ENCODE measurements around the gene SLFN12L.
"Not testable (repeated sequence)": the region's sequence is repeated elsewhere in the genome, so short reads cannot be mapped to it uniquely, and the experiment has no call there.

Gene SLFN12L

GRCh38 chr17:35529866-35530265, 7.6 kb downstream of the SLFN12L start:
- Histone ChIP-seq H3K4me3 (ENCODE audit: insufficient read depth, low read depth, low read length) (no peak overlapping the region), H3K4me1 (ENCODE audit: control insufficient read depth, insufficient read depth, low read length) (no peaks in the 10 kb centered on the region), H3K27ac (ENCODE audit: insufficient read depth, low read depth, low read length, poor library complexity, severe bottlenecking) (no peak overlapping the region), H3K9me3 (ENCODE audit: control insufficient read depth, low read length) (no peaks in the 10 kb centered on the region), H3K36me3 (ENCODE audit: control insufficient read depth, insufficient read depth, low read length) (no peaks in the 10 kb centered on the region), H3K27me3 (ENCODE audit: control insufficient read depth, insufficient read depth, low read length, poor library complexity, severe bottlenecking) (no peaks in the 10 kb centered on the region)
- WGBS, 2 experiments = 90 to 91% methylated on average over 8 of the region's 8 CpGs

GRCh38 chr17:35529326-35529725, 8.2 kb downstream of the SLFN12L start:
- H3K36me3 ChIP-seq (ENCODE audit: control insufficient read depth, insufficient read depth, low read length); H3K4me1 ChIP-seq (ENCODE audit: control insufficient read depth, insufficient read depth, low read length); H3K9me3 ChIP-seq (ENCODE audit: control insufficient read depth, low read length); H3K27me3 ChIP-seq (ENCODE audit: control insufficient read depth, insufficient read depth, low read length, poor library complexity, severe bottlenecking); H3K27ac ChIP-seq (ENCODE audit: insufficient read depth, low read depth, low read length, poor library complexity, severe bottlenecking); H3K4me3 ChIP-seq (ENCODE audit: insufficient read depth, low read depth, low read length): not testable (repeated sequence)
- 91 to 100% methylated on average over 1 of the region's 1 CpG for WGBS, 2 experiments

GRCh38 chr17:35523296-35523695, 14.2 kb downstream of the SLFN12L start:
- WGBS, 2 experiments = 93 to 100% methylated on average over 4 of the region's 4 CpGs
- Histone ChIP-seq H3K36me3 (ENCODE audit: control insufficient read depth, insufficient read depth, low read length) (no peaks in the 10 kb centered on the region), H3K9me3 (ENCODE audit: control insufficient read depth, low read length) (no peaks in the 10 kb centered on the region), H3K27me3 (ENCODE audit: control insufficient read depth, insufficient read depth, low read length, poor library complexity, severe bottlenecking) (no peaks in the 10 kb centered on the region), H3K27ac (ENCODE audit: insufficient read depth, low read depth, low read length, poor library complexity, severe bottlenecking) (no peak overlapping the region), H3K4me1 (ENCODE audit: control insufficient read depth, insufficient read depth, low read length) (no peaks in the 10 kb centered on the region), H3K4me3 (ENCODE audit: insufficient read depth, low read depth, low read length) (no peak overlapping the region)

- H3K36me3 ChIP-seq (ENCODE audit: control insufficient read depth, insufficient read depth, low read length); H3K4me3 ChIP-seq (ENCODE audit: insufficient read depth, low read depth, low read length); H3K9me3 ChIP-seq (ENCODE audit: control insufficient read depth, low read length); H3K4me1 ChIP-seq (ENCODE audit: control insufficient read depth, insufficient read depth, low read length); H3K27ac ChIP-seq (ENCODE audit: insufficient read depth, low read depth, low read length, poor library complexity, severe bottlenecking); H3K27me3 ChIP-seq (ENCODE audit: control insufficient read depth, insufficient read depth, low read length, poor library complexity, severe bottlenecking): not testable (repeated sequence)
- WGBS, 2 experiments = 90 to 91% methylated on average over 4 to 5 of the region's 5 CpGs
Observed at GRCh38 chr17:35521654-35522256, 15.7 kb downstream of the SLFN12L start.

GRCh38 chr17:35521150-35521549, 16.3 kb downstream of the SLFN12L start:
- 98 to 100% methylated on average over 1 of the region's 1 CpG for WGBS, 2 experiments

GRCh38 chr17:35519906-35520442, 17.5 kb downstream of the SLFN12L start:
- H3K4me3 ChIP-seq (ENCODE audit: insufficient read depth, low read depth, low read length) = no peak overlapping the region
- no peak overlapping the region for H3K27ac ChIP-seq (ENCODE audit: insufficient read depth, low read depth, low read length, poor library complexity, severe bottlenecking)
- no peaks in the 10 kb centered on the region for H3K4me1 ChIP-seq (ENCODE audit: control insufficient read depth, insufficient read depth, low read length)
- H3K27me3 ChIP-seq (ENCODE audit: control insufficient read depth, insufficient read depth, low read length, poor library complexity, severe bottlenecking) = no peaks in the 10 kb centered on the region
- H3K36me3 ChIP-seq (ENCODE audit: control insufficient read depth, insufficient read depth, low read length) = no peaks in the 10 kb centered on the region
- 91 to 95% methylated on average over 8 of the region's 8 CpGs for WGBS, 2 experiments
- H3K9me3 ChIP-seq (ENCODE audit: control insufficient read depth, low read length) = no peaks in the 10 kb centered on the region

More at GRCh38 chr17:35521150-35521549, 16.3 kb downstream of the SLFN12L start:
- Histone ChIP-seq H3K27ac (ENCODE audit: insufficient read depth, low read depth, low read length, poor library complexity, severe bottlenecking) (no peak overlapping the region), H3K9me3 (ENCODE audit: control insufficient read depth, low read length) (no peaks in the 10 kb centered on the region), H3K27me3 (ENCODE audit: control insufficient read depth, insufficient read depth, low read length, poor library complexity, severe bottlenecking) (no peaks in the 10 kb centered on the region), H3K4me3 (ENCODE audit: insufficient read depth, low read depth, low read length) (no peak overlapping the region), H3K4me1 (ENCODE audit: control insufficient read depth, insufficient read depth, low read length) (no peaks in the 10 kb centered on the region), H3K36me3 (ENCODE audit: control insufficient read depth, insufficient read depth, low read length) (no peaks in the 10 kb centered on the region)

GRCh38 chr17:35519439-35519838, 18.0 kb downstream of the SLFN12L start:
- Histone ChIP-seq H3K4me1 (ENCODE audit: control insufficient read depth, insufficient read depth, low read length) (no peaks in the 10 kb centered on the region), H3K27ac (ENCODE audit: insufficient read depth, low read depth, low read length, poor library complexity, severe bottlenecking) (no peak overlapping the region), H3K4me3 (ENCODE audit: insufficient read depth, low read depth, low read length) (no peak overlapping the region), H3K9me3 (ENCODE audit: control insufficient read depth, low read length) (no peaks in the 10 kb centered on the region), H3K36me3 (ENCODE audit: control insufficient read depth, insufficient read depth, low read length) (no peaks in the 10 kb centered on the region), H3K27me3 (ENCODE audit: control insufficient read depth, insufficient read depth, low read length, poor library complexity, severe bottlenecking) (no peaks in the 10 kb centered on the region)
- 89 to 93% methylated on average over 3 of the region's 3 CpGs for whole genome bisulfite sequencing, 2 experiments

- 93 to 94% methylated on average over 4 to 5 of the region's 5 CpGs for WGBS, 2 experiments
- not testable (repeated sequence) for H3K9me3 ChIP-seq (ENCODE audit: control insufficient read depth, low read length); H3K36me3 ChIP-seq (ENCODE audit: control insufficient read depth, insufficient read depth, low read length); H3K4me3 ChIP-seq (ENCODE audit: insufficient read depth, low read depth, low read length); H3K27me3 ChIP-seq (ENCODE audit: control insufficient read depth, insufficient read depth, low read length, poor library complexity, severe bottlenecking); H3K27ac ChIP-seq (ENCODE audit: insufficient read depth, low read depth, low read length, poor library complexity, severe bottlenecking); H3K4me1 ChIP-seq (ENCODE audit: control insufficient read depth, insufficient read depth, low read length)
Observed at GRCh38 chr17:35518431-35518830, 19.0 kb downstream of the SLFN12L start.

- Histone ChIP-seq H3K27me3 (ENCODE audit: control insufficient read depth, insufficient read depth, low read length, poor library complexity, severe bottlenecking) (no peaks in the 10 kb centered on the region), H3K27ac (ENCODE audit: insufficient read depth, low read depth, low read length, poor library complexity, severe bottlenecking) (no peak overlapping the region), H3K9me3 (ENCODE audit: control insufficient read depth, low read length) (no peaks in the 10 kb centered on the region), H3K4me1 (ENCODE audit: control insufficient read depth, insufficient read depth, low read length) (no peaks in the 10 kb centered on the region), H3K36me3 (ENCODE audit: control insufficient read depth, insufficient read depth, low read length) (no peaks in the 10 kb centered on the region), H3K4me3 (ENCODE audit: insufficient read depth, low read depth, low read length) (no peak overlapping the region)
- 94 to 95% methylated on average over 21 of the region's 21 CpGs for WGBS, 2 experiments
Observed at GRCh38 chr17:35515027-35515426, 22.5 kb downstream of the SLFN12L start.

GRCh38 chr17:35514564-35514963, 22.9 kb downstream of the SLFN12L start:
- Histone ChIP-seq H3K27ac (ENCODE audit: insufficient read depth, low read depth, low read length, poor library complexity, severe bottlenecking) (no peak overlapping the region), H3K36me3 (ENCODE audit: control insufficient read depth, insufficient read depth, low read length) (no peaks in the 10 kb centered on the region), H3K4me3 (ENCODE audit: insufficient read depth, low read depth, low read length) (no peak overlapping the region), H3K4me1 (ENCODE audit: control insufficient read depth, insufficient read depth, low read length) (no peaks in the 10 kb centered on the region), H3K27me3 (ENCODE audit: control insufficient read depth, insufficient read depth, low read length, poor library complexity, severe bottlenecking) (no peaks in the 10 kb centered on the region), H3K9me3 (ENCODE audit: control insufficient read depth, low read length) (no peaks in the 10 kb centered on the region)
- 87 to 100% methylated on average over 2 of the region's 2 CpGs for WGBS, 2 experiments

- no peaks in the 10 kb centered on the region for H3K36me3 ChIP-seq (ENCODE audit: control insufficient read depth, insufficient read depth, low read length)
- WGBS, 2 experiments = 90 to 98% methylated on average over 2 of the region's 2 CpGs
Observed at GRCh38 chr17:35510052-35510451, 27.4 kb downstream of the SLFN12L start.

More at GRCh38 chr17:35510052-35510451, 27.4 kb downstream of the SLFN12L start:
- Histone ChIP-seq H3K4me1 (ENCODE audit: control insufficient read depth, insufficient read depth, low read length) (no peaks in the 10 kb centered on the region), H3K9me3 (ENCODE audit: control insufficient read depth, low read length) (no peaks in the 10 kb centered on the region), H3K27ac (ENCODE audit: insufficient read depth, low read depth, low read length, poor library complexity, severe bottlenecking) (no peak overlapping the region), H3K27me3 (ENCODE audit: control insufficient read depth, insufficient read depth, low read length, poor library complexity, severe bottlenecking) (no peaks in the 10 kb centered on the region), H3K4me3 (ENCODE audit: insufficient read depth, low read depth, low read length) (no peak overlapping the region)
